GM23248 (cell line): ENCODE data around the gene ANKDD1A.

Source experiments
- EZH2 ChIP-seq: fragments of 200-600 bp; sonication (generic); IDR thresholded peaks from 2 replicates; pipeline ENCODE4 v1.6.1; 2018; ENCODE audit warnings: antibody characterized with exemption, mild to moderate bottlenecking; ENCODE audit not compliant: insufficient read depth, poor library complexity, severe bottlenecking
- EZH2phosphoT487 ChIP-seq: fragments of 200-600 bp; sonication (generic); IDR thresholded peaks from 2 replicates; pipeline ENCODE4 v1.6.1; 2018; ENCODE audit warnings: antibody characterized with exemption, moderate library complexity, mild to moderate bottlenecking, low read depth; ENCODE audit not compliant: insufficient read depth

DNA sequence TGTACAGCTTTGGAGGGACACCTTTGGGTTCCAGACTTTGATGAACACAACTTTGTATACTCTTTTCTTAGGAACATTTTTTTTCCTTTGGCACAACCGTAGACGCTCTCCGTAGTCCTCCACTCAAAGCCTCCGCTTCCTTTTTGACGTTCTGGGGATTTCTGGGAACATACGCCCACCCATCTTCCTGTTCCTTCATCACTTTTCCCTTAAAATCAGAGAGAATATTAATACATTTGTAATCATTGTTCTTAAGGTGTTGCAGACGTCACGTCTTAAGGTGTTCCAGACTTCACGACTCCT lies 78.4 kb downstream of the ANKDD1A start:
- TF ChIP-seq EZH2, result no peak
- TF ChIP-seq EZH2phosphoT487, result no peak
